Astrocyte (in vitro differentiated cells and primary cell): ENCODE data around the gene GRIK3. TPM values are rescaled to one million over a fixed set of nuclear protein-coding genes. Genes with fewer than 3 reads are reported as not detected.
A peak's percentile ranks its signal among the peaks of the same experiment; 100 is the strongest.

Experiments used
- DNase-seq: peaks from one replicate; pipeline ENCODE4 v3.0.0-alpha.2; 2010; ENCODE audit warnings: low read depth
- FAIRE-seq: peaks from 2 replicates; lab custom pipeline; 2011; peaks lifted over from hg19 to GRCh38; lab: Jason Lieb, UNC
- H2AFZ ChIP-seq: 2 replicates; pipeline ENCODE4 v1.6.0; 2012; ENCODE audit warnings: low read depth, low read length, inconsistent platforms
- H3K27ac ChIP-seq: 2 replicates; pipeline ENCODE4 v1.5.1; 2011; ENCODE audit warnings: low read depth, low read length, inconsistent platforms
- H3K27me3 ChIP-seq: 2 replicates; pipeline ENCODE4 v1.6.0; 2011; ENCODE audit warnings: low read length, inconsistent platforms; ENCODE audit not compliant: insufficient read depth
- H3K36me3 ChIP-seq: 2 replicates; pipeline ENCODE4 v1.5.1; 2011; ENCODE audit warnings: low read length, inconsistent platforms; ENCODE audit not compliant: insufficient read depth
- H3K4me1 ChIP-seq: 2 replicates; pipeline ENCODE4 v1.5.1; 2011; ENCODE audit warnings: low read length, inconsistent platforms; ENCODE audit not compliant: insufficient read depth
- H3K4me2 ChIP-seq: 2 replicates; pipeline ENCODE4 v1.6.0; 2012; ENCODE audit warnings: low read length, inconsistent platforms
- H3K4me3 ChIP-seq: 2 replicates; pipeline ENCODE4 v1.5.1; 2011; ENCODE audit warnings: low read depth, mild to moderate bottlenecking, low read length, inconsistent platforms; ENCODE audit not compliant: insufficient read depth
- H3K79me2 ChIP-seq: 2 replicates; pipeline ENCODE4 v1.6.0; 2012; ENCODE audit warnings: mild to moderate bottlenecking, low read length, inconsistent platforms; ENCODE audit not compliant: insufficient read depth
- H3K9ac ChIP-seq: 2 replicates; pipeline ENCODE4 v1.6.0; 2012; ENCODE audit warnings: mild to moderate bottlenecking, low read length, inconsistent platforms
- H3K9me3 ChIP-seq: 2 replicates; pipeline ENCODE4 v1.5.1; 2012; ENCODE audit warnings: low read depth, mild to moderate bottlenecking, low read length, inconsistent platforms; ENCODE audit not compliant: insufficient read depth
- H4K20me1 ChIP-seq: 2 replicates; pipeline ENCODE4 v1.6.0; 2012; ENCODE audit warnings: low read length, inconsistent platforms; ENCODE audit not compliant: insufficient read depth
- H3K27ac Mint-ChIP-seq: one replicate; pipeline ENCODE4 v1.8.0; 2021; ENCODE audit warnings: mild to moderate bottlenecking, mixed read lengths; ENCODE audit not compliant: unreplicated experiment
- H3K27me3 Mint-ChIP-seq: one replicate; pipeline ENCODE4 v1.8.0; 2021; ENCODE audit warnings: low read depth, mixed read lengths; ENCODE audit not compliant: unreplicated experiment
- H3K36me3 Mint-ChIP-seq: one replicate; pipeline ENCODE4 v1.8.0; 2021; ENCODE audit warnings: low read depth, mixed read lengths; ENCODE audit not compliant: unreplicated experiment
- H3K4me1 Mint-ChIP-seq: one replicate; pipeline ENCODE4 v1.8.0; 2021; ENCODE audit warnings: low read depth, mixed read lengths; ENCODE audit not compliant: unreplicated experiment
- H3K4me3 Mint-ChIP-seq: one replicate; pipeline ENCODE4 v1.8.0; 2021; ENCODE audit warnings: mild to moderate bottlenecking, moderate library complexity, mixed read lengths; ENCODE audit not compliant: unreplicated experiment
- H3K9me3 Mint-ChIP-seq: one replicate; pipeline ENCODE4 v1.8.0; 2021; ENCODE audit warnings: mild to moderate bottlenecking, mixed read lengths; ENCODE audit not compliant: unreplicated experiment
- CTCF ChIP-seq: IDR thresholded peaks from 2 replicates; pipeline ENCODE4 v1.5.1; 2011; ENCODE audit warnings: low read depth, mild to moderate bottlenecking, inconsistent platforms, low read length, moderate library complexity; ENCODE audit not compliant: insufficient read depth
- EZH2 ChIP-seq: IDR thresholded peaks from 2 replicates; pipeline ENCODE4 v1.6.1; 2012; ENCODE audit warnings: mild to moderate bottlenecking, low read length, inconsistent platforms; ENCODE audit not compliant: insufficient read depth
- total RNA-seq: library from RNA; stranded (reverse); gene quantifications from 2 replicates; pipeline ENCODE4 v1.2.1, GENCODE V29; 2021

The GRIK3 gene
- total RNA-seq, 1 donor from 2014 or later: 0.16 TPM

- no peaks in the 10 kb centered on the region for H3K9me3 Mint-ChIP-seq
Measured at GRCh38 chr1:37033355-37034101, 787 bp downstream of the GRIK3 start.

GRCh38 chr1:37032660-37033354 is 1.5 kb downstream of the GRIK3 start:
- FAIRE-seq (no peak), DNase-seq (no peak)
- H3K36me3 ChIP-seq: no peaks in the 10 kb centered on the region
- H3K27me3 ChIP-seq: peaks cover 50% of the 10 kb centered on the region
- no peak overlapping the region for H3K27ac ChIP-seq
- H3K4me1 ChIP-seq: no peaks in the 10 kb centered on the region
- no peak overlapping the region for H3K9ac ChIP-seq
- no peaks in the 10 kb centered on the region for H4K20me1 ChIP-seq
- Mint-ChIP-seq H3K27me3 (peaks cover 78% of the 10 kb centered on the region), H3K36me3 (no peaks in the 10 kb centered on the region), H3K27ac (no peak overlapping the region), H3K9me3 (no peaks in the 10 kb centered on the region), H3K4me1 (peaks cover 4% of the 10 kb centered on the region), H3K4me3 (no peak overlapping the region)
- H3K4me3 ChIP-seq: no peak overlapping the region
- TF ChIP-seq CTCF (no peak), EZH2 (no peak)
- no peaks in the 10 kb centered on the region for H3K79me2 ChIP-seq
- H3K4me2 ChIP-seq: no peak overlapping the region
- H3K9me3 ChIP-seq: no peaks in the 10 kb centered on the region
- no peak overlapping the region for H2AFZ ChIP-seq

More at GRCh38 chr1:37033355-37034101, 787 bp downstream of the GRIK3 start:
- Histone ChIP-seq H3K4me1 (no peaks in the 10 kb centered on the region), H3K79me2 (no peaks in the 10 kb centered on the region), H2AFZ (no peak overlapping the region), H3K27me3 (peaks cover 50% of the 10 kb centered on the region), H3K36me3 (no peaks in the 10 kb centered on the region), H4K20me1 (no peaks in the 10 kb centered on the region), H3K27ac (no peak overlapping the region), H3K9ac (no peak overlapping the region), H3K4me2 (no peak overlapping the region), H3K9me3 (no peaks in the 10 kb centered on the region), H3K4me3 (no peak overlapping the region)
- H3K36me3 Mint-ChIP-seq: no peaks in the 10 kb centered on the region
- H3K4me1 Mint-ChIP-seq: peaks cover 4% of the 10 kb centered on the region
- TF ChIP-seq CTCF (no peak), EZH2 (peak; percentile 71)
- FAIRE-seq: no peak
- no peak for DNase-seq
- peaks cover 76% of the 10 kb centered on the region for H3K27me3 Mint-ChIP-seq
- H3K27ac Mint-ChIP-seq: no peak overlapping the region
- H3K4me3 Mint-ChIP-seq: no peak overlapping the region

- no peak overlapping the region for H3K9ac ChIP-seq
- Mint-ChIP-seq H3K4me3 (no peak overlapping the region), H3K9me3 (no peaks in the 10 kb centered on the region), H3K27me3 (peaks cover 79% of the 10 kb centered on the region), H3K4me1 (peaks cover 4% of the 10 kb centered on the region), H3K27ac (no peak overlapping the region), H3K36me3 (no peaks in the 10 kb centered on the region)
- no peaks in the 10 kb centered on the region for H3K79me2 ChIP-seq
- no peaks in the 10 kb centered on the region for H3K4me1 ChIP-seq
- H4K20me1 ChIP-seq: no peaks in the 10 kb centered on the region
- no peak overlapping the region for H2AFZ ChIP-seq
- no peaks in the 10 kb centered on the region for H3K9me3 ChIP-seq
- H3K36me3 ChIP-seq: no peaks in the 10 kb centered on the region
- H3K4me3 ChIP-seq: no peak overlapping the region
- FAIRE-seq (no peak), DNase-seq (no peak)
- TF ChIP-seq CTCF: no peak
- no peak for TF ChIP-seq EZH2
- H3K27me3 ChIP-seq: peaks cover 44% of the 10 kb centered on the region
- no peak overlapping the region for H3K4me2 ChIP-seq
- H3K27ac ChIP-seq: no peak overlapping the region
Measured at GRCh38 chr1:37031871-37032270, 2.4 kb downstream of the GRIK3 start.
